GM19467 (cell line): ENCODE results near the gene NCBP3.
"Not testable (repeated sequence)": the region's sequence is repeated elsewhere in the genome, so short reads cannot be mapped to it uniquely, and the experiment has no call there.

Experiments used
- ATAC-seq: cut with Tn5 transposase; IDR thresholded peaks from one replicate; pipeline ENCODE4 v1.9.1; 2021; ENCODE audit warnings: mild to moderate bottlenecking, moderate library complexity; ENCODE audit not compliant: unreplicated experiment

The NCBP3 gene

GRCh38 chr17:3794152-3794551, 51.9 kb downstream of the NCBP3 start:
- not testable (repeated sequence) for ATAC-seq

- ATAC-seq = not testable (repeated sequence)
Observed at GRCh38 chr17:3793258-3793657, 52.8 kb downstream of the NCBP3 start.

- ATAC-seq = no peak
Observed at GRCh38 chr17:3792481-3792880, 53.6 kb downstream of the NCBP3 start.

- ATAC-seq = no peak
Observed at GRCh38 chr17:3788200-3788599, 57.8 kb downstream of the NCBP3 start.

- not testable (repeated sequence) for ATAC-seq
Observed at GRCh38 chr17:3785323-3785722, 60.7 kb downstream of the NCBP3 start.

GRCh38 chr17:3782751-3783150, 63.3 kb downstream of the NCBP3 start:
- no peak for ATAC-seq

- no peak for ATAC-seq
Observed at GRCh38 chr17:3780986-3781385, 65.1 kb downstream of the NCBP3 start.

- no peak for ATAC-seq
Observed at GRCh38 chr17:3777366-3778120, 68.5 kb downstream of the NCBP3 start.

- no peak for ATAC-seq
Observed at GRCh38 chr17:3773966-3774365, 72.1 kb downstream of the NCBP3 start.

- no peak for ATAC-seq
Observed at GRCh38 chr17:3773511-3773910, 72.5 kb downstream of the NCBP3 start.

GRCh38 chr17:3772764-3773163, 73.3 kb downstream of the NCBP3 start:
- ATAC-seq = no peak

GRCh38 chr17:3771140-3771539, 74.9 kb downstream of the NCBP3 start:
- no peak for ATAC-seq

- ATAC-seq = no peak
Observed at GRCh38 chr17:3770466-3770865, 75.6 kb downstream of the NCBP3 start.

- ATAC-seq = no peak
Observed at GRCh38 chr17:3768769-3769168, 77.3 kb downstream of the NCBP3 start.

GRCh38 chr17:3768341-3768740, 77.7 kb downstream of the NCBP3 start:
- ATAC-seq = no peak

GRCh38 chr17:3766779-3767178, 79.3 kb downstream of the NCBP3 start:
- no peak for ATAC-seq

- ATAC-seq = no peak
Observed at GRCh38 chr17:3765981-3766380, 80.1 kb downstream of the NCBP3 start.

GRCh38 chr17:3763777-3764170, 82.3 kb downstream of the NCBP3 start:
- no peak for ATAC-seq

GRCh38 chr17:3762922-3763776, 82.9 kb downstream of the NCBP3 start:
- peak; percentile 81 for ATAC-seq

GRCh38 chr17:3761918-3762380, 84.1 kb downstream of the NCBP3 start:
- ATAC-seq = no peak

GRCh38 chr17:3761036-3761917, 84.8 kb downstream of the NCBP3 start:
- no peak for ATAC-seq
